Fibroblast of pulmonary artery (primary cell): Measurements from ENCODE around the gene PRPF4.

ENCODE experiments used
- DNase-seq: peaks from one replicate; pipeline ENCODE4 v3.0.0-alpha.2; 2010; ENCODE audit warnings: low read depth
- H3K4me3 ChIP-seq: replicated peaks from 2 replicates; pipeline ENCODE4 v1.5.1; 2011; ENCODE audit warnings: low read depth, mild to moderate bottlenecking, control low read depth, low read length, moderate library complexity
- TF ChIP-seq, protein P1 (sequence below): IDR thresholded peaks from 2 replicates; pipeline ENCODE4 v1.5.1; 2011; ENCODE audit warnings: mild to moderate bottlenecking, control low read depth, low read length, inconsistent platforms; ENCODE audit errors: missing control alignments

PRPF4 gene

DNA sequence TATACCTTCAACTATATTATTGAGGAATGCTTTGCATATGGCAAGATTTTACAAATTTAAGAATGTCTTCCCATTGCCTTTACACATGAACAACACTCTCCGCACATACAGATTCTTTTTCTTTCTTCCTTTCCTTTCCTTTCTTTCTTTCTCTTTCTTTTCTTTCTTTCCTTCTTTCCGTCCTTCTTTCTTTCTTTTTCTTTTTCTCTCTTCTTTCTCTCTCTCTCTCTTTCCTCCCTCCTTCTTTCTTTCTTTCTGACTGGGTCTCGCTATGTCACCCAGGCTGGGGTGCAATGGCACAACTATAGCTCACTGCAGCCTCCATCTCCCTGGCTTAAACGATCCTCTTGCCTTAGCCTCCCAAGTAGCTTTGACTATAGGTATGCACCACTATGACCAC, 50.8 kb downstream of the PRPF4 start:
- TF ChIP-seq, protein P1, sequence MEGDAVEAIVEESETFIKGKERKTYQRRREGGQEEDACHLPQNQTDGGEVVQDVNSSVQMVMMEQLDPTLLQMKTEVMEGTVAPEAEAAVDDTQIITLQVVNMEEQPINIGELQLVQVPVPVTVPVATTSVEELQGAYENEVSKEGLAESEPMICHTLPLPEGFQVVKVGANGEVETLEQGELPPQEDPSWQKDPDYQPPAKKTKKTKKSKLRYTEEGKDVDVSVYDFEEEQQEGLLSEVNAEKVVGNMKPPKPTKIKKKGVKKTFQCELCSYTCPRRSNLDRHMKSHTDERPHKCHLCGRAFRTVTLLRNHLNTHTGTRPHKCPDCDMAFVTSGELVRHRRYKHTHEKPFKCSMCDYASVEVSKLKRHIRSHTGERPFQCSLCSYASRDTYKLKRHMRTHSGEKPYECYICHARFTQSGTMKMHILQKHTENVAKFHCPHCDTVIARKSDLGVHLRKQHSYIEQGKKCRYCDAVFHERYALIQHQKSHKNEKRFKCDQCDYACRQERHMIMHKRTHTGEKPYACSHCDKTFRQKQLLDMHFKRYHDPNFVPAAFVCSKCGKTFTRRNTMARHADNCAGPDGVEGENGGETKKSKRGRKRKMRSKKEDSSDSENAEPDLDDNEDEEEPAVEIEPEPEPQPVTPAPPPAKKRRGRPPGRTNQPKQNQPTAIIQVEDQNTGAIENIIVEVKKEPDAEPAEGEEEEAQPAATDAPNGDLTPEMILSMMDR, result no peak
- no peak for DNase-seq
- H3K4me3 ChIP-seq, result no peak overlapping the region

GRCh38 chr9:113328045-113328782, 52.8 kb downstream of the PRPF4 start:
- no peak overlapping the region for H3K4me3 ChIP-seq
- TF ChIP-seq, protein P1, result no peak
- no peak for DNase-seq

- DNase-seq, result no peak
- TF ChIP-seq, protein P1, result no peak
- H3K4me3 ChIP-seq, result no peak overlapping the region
These were observed 56.3 kb downstream of the PRPF4 start for GRCh38 chr9:113331780-113332179.

DNA sequence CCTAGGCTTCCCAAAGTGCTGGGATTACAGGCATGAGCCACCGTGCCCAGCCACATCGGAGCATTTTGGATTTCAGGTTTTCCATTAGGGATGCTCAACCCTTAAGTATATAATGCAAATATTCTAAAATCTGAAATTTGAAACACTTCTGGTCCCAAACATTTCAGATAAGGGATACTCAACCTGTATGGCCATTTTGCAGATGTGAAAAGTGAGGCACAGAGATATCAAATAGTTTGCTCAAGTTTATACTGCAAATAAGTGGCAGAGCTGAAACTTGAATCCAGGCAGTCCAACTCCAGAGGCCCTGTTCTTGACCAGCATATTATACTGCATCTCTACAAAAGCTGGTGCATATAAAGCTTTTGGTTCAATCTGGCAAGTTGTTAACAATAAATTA, 62.3 kb downstream of the PRPF4 start:
- TF ChIP-seq, protein P1, result no peak
- DNase-seq, result no peak
- no peak overlapping the region for H3K4me3 ChIP-seq

DNA sequence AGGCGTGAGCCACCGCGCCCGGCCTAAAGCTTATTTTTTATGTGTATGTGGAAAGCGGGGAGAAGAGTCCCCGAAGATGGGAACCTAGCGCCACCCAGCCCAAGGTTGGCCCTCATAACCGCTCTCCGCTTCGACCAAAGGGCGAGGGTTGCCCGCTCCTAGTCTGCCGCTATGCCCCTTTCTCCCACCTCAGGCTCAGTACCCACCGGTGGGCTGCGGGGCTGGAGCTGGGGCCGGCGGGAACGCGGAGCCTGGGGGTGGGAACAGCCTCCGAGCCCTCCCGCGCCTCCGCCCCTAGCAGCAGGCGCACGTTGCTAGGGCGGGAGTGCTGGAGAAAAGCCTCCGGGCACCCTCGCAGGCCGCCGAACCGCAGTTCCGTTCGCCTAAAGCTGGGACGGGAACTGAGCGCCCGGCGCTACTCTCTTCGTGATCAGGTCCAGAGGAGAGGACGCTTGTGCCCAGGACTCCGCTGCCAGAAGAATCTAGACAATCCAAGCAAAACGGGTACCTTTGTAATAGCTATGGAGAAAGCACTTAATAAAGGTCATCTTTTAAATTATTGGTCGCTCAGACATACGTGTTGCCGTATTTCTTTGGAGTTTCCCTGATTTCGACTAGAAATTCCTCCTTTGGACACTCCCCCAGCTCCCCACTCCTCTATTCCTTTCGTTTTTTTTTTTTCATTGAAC, 64.7 kb downstream of the PRPF4 start, which contains the start of gene WDR31:
TSS of gene WDR31 (minus strand) at position 265 of the 689 bp plus-strand sequence. CDS start 8,253 bp downstream, outside the sequence.
- H3K4me3 ChIP-seq, result peak within 1 kb of the TSS; percentile 86
- TF ChIP-seq, protein P1, result no peak
- peak; percentile 94 for DNase-seq

GRCh38 chr9:113341712-113342410, 66.4 kb downstream of the PRPF4 start:
- TF ChIP-seq, protein P1, result no peak
- no peak overlapping the region for H3K4me3 ChIP-seq

More at GRCh38 chr9:113341712-113342410, 66.4 kb downstream of the PRPF4 start:
- DNase-seq, result no peak
